ENCODE measurements around the gene MAST1.
"Not testable (repeated sequence)": the region's sequence is repeated elsewhere in the genome, so short reads cannot be mapped to it uniquely, and the experiment has no call there.

Gene MAST1

DNA sequence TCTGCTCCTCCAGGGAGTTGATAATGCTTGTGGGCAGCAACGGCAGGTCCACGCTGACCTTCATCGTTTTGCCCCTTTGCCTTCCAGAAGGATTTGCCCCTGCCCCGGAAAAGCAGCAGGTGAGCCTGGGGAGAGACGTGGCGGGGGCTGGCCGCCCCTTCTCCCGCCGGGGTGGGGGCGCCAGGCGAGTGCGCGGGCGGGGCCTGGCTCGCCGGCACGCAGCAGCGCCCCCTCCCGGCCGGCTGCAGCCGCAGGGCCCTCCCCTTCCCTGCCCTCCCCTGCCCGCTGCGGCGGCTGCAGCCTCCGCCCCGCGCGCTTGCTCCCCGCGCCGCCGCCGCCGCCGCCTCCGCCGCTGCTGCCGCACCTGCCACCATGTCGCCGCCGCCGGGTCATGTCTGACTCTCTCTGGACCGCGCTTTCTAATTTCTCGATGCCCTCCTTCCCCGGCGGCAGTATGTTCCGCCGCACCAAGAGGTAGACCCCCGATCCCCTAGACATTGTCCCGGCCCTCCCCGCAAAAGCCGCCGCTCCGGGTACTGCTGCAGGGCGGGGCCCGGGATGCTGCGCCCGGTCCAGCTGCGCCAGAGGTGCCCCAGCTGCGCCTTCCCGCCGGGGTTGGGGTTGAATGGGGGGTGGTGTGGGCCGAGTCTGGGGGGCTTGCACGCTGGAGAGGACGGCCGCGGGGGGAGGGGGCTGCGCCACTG lies at the start of gene MAST1:
Gene MAST1, plus strand, starts transcription at position 334 of the 704 bp plus-strand sequence. Its CDS starts 58 bp downstream, at position 392.
- DNase-seq (ENCODE audit: low read depth in 2 of 2, low spot score in 1 of 2) = no peak

DNA sequence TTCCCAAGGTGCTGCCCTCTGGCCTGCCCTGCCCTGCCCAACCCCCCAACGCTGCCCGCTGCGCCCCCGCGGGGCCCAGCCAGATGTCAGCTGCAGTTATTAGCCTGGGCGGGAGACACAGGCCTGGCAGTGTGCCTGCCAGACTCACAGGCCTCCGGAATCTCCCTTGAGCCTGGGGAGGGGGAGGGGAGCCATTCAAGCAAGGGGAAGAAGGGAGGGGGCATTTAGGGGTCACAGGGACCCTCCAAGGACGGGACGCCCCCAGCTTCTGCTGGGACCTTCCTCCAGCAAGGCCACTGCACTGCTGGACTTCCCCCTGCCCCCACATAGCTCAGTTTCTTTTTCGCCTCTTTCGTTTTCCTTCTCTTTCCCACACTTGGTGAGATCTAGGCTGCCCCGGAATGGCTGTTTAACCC lies 49.6 kb upstream of the MAST1 start:
- no peak for DNase-seq (ENCODE audit: low read depth in 2 of 2, low spot score in 1 of 2)

DNA sequence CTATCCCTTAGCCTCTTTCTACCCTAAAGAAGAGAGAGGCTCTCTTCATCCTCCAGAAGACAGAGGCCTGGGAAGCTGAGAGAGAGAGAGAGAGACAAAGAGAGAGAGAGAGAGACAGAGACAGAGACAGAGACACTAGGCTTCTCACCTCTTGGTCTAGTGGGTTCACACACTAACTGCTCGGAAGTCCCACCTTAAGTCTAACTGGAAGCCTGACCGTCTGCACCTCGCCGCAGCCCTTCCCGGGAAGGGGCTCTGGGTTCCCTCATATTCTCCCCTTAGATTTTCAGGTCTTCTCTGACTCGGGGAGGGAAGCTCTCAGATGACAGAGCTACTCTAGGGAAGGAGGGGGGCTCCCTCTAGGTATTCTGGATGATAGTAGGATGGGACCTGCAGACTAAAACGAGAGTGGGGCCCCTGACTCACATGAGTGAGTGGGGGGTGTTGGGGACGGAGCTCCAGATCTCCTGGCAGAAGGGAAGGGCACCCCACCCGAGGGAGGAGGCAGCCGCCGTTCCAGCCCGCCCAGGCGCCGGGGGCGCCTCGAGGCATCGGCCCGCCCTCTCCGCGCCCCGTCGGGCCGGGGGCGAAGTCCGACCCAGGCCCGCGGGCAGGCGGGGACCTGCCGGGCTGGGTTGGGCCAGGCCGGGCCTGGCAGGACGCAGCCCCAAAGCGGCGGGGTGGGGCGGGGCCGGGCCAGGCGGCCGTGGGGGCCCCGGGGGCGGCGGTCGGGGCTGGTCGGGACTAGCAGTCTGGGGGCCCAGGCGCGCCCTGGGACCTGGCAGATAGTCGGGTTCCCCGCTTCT lies 49.0 kb upstream of the MAST1 start:
- DNase-seq (ENCODE audit: low read depth in 2 of 2, low spot score in 1 of 2) = no peak

DNA sequence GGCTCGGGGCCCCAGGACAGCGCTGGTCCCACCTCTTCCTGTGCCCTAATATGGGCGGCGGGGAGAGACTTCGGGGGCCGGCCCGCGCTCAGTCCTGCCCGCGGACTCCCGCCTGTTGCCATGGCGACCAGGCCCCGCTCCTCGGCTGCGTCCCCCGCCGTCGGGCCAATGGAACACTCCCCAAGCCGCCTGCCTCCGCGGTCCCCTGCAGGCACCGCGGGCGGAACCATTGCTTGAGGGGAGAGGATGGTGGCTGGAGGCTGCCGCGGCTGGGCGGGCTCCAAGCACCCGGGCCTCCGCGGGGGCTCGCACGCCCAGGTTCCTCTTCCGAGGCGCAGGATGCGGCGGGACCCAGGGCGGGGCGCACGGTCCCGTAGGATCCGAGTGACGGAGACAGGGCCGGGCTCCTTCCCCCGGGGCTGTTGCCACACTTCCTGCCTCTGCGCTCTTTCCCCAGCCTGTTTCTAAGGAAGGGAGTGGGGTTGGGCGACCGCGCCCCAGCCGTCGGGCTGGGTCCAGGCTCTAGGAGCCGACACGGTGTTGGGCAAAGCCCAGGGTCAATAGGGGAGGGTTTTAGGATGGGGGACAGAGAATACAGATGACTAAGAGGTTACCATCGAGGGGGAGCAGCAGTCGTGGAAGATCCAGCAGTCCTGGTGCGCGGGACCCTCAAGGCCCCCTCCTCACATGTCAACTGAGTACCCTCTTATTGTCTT lies 48.3 kb upstream of the MAST1 start:
- peak; percentile 84 for DNase-seq (ENCODE audit: low read depth in 2 of 2, low spot score in 1 of 2)

DNA sequence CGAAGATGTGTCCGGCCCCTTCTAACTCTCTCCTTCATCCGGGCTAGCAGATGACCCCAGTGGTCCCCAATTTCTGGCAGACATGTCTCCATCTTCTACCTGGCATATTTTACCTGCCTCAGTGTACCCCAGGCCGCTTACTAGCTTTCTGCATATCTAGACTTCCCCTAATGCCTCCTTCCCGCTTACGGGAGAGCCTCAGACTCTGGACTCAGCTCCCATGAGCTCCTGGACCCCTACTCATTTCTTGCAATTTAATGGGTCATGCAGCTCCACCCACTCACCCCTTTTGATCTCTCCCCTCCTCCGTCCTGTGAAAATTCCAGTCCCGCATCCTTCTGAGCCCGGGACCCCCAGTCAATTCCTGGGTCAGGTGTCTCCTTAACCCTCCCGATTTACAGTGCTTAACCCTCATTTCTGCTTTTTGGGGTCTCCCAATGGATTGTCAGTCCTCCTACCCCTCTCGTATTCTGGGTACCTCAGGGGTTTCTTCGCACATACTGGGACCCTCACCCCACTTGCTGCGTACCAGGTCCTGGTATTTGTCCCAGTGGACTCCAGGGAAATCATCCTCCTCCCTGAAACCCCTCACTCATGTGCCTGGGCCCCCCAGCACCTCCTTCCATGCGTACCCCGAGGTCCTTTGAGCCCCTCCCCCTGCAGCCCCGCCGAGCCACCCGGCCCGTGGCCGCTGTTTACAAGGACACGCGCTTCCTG lies 47.5 kb upstream of the MAST1 start:
- DNase-seq (ENCODE audit: low read depth in 2 of 2, low spot score in 1 of 2) = no peak

DNA sequence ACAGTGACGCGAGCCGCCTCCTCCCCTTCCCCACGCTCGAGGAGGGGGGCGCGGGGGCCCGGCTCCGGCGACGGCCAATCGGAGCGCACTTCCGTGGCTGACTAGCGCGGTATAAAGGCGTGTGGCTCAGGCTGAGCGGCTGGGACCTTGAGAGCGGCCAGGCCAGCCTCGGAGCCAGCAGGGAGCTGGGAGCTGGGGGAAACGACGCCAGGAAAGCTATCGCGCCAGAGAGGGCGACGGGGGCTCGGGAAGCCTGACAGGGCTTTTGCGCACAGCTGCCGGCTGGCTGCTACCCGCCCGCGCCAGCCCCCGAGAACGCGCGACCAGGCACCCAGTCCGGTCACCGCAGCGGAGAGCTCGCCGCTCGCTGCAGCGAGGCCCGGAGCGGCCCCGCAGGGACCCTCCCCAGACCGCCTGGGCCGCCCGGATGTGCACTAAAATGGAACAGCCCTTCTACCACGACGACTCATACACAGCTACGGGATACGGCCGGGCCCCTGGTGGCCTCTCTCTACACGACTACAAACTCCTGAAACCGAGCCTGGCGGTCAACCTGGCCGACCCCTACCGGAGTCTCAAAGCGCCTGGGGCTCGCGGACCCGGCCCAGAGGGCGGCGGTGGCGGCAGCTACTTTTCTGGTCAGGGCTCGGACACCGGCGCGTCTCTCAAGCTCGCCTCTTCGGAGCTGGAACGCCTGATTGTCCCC lies 46.8 kb upstream of the MAST1 start, which contains the start of gene JUNB:
Gene JUNB, plus strand, starts transcription at position 142 of the 706 bp plus-strand sequence. Its CDS starts 286 bp downstream, at position 428.
- peak; percentile 95 to 96 for DNase-seq (ENCODE audit: low read depth in 2 of 2, low spot score in 1 of 2)

DNA sequence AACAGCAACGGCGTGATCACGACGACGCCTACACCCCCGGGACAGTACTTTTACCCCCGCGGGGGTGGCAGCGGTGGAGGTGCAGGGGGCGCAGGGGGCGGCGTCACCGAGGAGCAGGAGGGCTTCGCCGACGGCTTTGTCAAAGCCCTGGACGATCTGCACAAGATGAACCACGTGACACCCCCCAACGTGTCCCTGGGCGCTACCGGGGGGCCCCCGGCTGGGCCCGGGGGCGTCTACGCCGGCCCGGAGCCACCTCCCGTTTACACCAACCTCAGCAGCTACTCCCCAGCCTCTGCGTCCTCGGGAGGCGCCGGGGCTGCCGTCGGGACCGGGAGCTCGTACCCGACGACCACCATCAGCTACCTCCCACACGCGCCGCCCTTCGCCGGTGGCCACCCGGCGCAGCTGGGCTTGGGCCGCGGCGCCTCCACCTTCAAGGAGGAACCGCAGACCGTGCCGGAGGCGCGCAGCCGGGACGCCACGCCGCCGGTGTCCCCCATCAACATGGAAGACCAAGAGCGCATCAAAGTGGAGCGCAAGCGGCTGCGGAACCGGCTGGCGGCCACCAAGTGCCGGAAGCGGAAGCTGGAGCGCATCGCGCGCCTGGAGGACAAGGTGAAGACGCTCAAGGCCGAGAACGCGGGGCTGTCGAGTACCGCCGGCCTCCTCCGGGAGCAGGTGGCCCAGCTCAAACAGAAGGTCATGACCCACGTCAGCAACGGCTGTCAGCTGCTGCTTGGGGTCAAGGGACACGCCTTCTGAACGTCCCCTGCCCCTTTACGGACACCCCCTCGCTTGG lies 46.1 kb upstream of the MAST1 start:
- DNase-seq (ENCODE audit: low read depth in 2 of 2, low spot score in 1 of 2) = peak in 1 of 2 donors; percentile 53

DNA sequence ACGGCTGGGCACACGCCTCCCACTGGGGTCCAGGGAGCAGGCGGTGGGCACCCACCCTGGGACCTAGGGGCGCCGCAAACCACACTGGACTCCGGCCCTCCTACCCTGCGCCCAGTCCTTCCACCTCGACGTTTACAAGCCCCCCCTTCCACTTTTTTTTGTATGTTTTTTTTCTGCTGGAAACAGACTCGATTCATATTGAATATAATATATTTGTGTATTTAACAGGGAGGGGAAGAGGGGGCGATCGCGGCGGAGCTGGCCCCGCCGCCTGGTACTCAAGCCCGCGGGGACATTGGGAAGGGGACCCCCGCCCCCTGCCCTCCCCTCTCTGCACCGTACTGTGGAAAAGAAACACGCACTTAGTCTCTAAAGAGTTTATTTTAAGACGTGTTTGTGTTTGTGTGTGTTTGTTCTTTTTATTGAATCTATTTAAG lies 45.4 kb upstream of the MAST1 start:
- no peak for DNase-seq (ENCODE audit: low read depth in 2 of 2, low spot score in 1 of 2)

DNA sequence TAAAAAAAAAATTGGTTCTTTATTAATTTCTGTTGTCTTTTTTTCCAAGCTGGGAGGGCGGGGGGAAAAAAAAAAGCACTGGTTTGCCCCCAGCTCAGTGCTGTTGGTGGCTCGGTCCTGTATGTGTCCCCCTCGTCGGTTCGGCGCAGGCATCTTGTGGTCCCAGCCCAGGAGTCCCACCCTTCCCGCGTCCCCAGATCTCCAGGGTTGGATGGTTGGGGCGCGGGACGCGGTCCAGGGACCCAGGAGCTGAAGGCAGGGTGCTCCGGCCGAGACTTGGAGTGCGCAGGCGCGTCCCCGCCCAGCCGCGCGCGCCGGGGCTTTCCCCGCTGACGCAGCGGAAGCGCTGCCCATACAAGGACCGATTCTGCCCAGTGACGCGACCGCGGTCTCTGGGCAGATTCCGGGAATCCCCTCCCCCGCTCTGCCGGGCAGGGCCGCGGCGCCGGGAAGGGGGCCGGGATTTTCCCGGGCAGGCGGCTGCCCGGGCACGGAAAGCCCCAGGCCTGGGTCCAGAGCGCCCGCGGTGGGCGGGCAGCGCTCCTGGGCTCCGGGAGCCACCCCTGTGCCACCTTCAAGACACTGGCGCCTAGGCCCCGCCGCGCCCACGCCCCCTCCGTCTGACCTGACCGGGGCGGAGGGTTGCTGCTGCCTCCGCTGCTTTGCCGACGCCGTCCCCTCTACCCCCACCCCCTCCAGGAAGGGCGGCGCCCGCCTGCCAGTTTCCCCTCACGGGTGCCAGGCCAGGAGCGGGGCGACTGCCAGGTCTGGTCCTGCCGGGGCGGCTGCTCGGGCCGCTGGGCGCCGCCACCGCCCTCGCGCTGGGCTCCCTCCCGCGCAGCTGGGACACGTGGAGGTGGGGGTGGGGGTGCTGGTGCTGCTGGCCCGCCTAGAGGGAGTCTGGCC lies 44.8 kb upstream of the MAST1 start:
- peak; percentile 87 to 88 for DNase-seq (ENCODE audit: low read depth in 2 of 2, low spot score in 1 of 2)

DNA sequence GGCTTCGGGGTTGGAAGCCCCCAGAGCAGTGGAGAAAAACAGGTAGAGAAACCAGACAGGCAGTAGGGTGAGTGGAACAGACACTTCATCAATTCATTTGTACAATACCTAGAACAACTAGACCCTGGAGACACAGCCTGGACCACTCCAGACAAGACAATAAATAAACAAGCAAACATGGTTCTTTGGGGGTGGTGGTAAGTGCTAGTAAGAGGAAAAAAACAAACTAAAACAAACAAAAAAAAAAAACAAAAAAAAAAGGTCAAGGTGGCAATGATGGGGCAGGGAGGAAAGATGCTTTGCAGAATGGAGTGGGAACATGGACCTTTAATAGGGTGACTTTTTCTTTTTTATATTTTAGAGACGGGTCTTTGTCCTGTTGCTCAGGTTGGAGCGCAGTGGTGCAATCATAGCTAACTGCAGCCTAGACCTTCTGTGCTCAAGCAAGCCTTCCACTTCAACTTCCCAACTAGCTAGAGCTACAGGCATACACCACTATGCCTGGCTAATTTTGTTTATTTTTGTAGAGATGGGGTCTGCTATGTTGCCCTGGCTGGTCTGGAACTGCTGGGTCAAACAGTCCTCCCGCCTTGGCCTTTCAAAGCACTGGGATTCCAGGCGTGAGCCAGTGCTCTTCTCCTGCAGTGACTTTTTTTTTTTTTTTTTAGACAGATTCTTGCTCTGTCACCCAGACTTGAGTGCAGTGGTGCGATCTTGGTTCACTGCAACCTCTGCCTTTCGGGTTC lies 43.9 kb upstream of the MAST1 start:
- DNase-seq (ENCODE audit: low read depth in 2 of 2, low spot score in 1 of 2) = no peak

DNA sequence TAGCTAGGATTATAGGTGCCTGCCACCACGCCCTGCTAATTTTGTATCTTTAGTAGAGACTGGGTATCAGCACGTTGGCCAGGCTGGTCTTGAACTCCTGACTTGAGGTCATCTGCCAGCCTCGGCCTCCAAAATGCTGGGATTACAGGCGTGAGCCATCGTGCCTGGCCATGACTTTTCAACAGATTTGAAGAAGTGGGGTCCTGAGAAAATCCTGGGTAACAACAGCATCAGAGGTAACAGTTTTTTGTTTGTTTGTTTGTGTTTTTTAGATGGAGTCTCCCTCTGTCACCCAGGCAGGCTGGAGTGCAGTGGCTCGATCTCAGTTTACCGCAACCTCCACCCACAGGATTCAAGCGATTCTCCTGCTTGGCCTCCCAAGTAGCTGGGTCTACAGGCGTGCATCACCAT lies 43.3 kb upstream of the MAST1 start:
- no peak for DNase-seq (ENCODE audit: low read depth in 2 of 2, low spot score in 1 of 2)

DNA sequence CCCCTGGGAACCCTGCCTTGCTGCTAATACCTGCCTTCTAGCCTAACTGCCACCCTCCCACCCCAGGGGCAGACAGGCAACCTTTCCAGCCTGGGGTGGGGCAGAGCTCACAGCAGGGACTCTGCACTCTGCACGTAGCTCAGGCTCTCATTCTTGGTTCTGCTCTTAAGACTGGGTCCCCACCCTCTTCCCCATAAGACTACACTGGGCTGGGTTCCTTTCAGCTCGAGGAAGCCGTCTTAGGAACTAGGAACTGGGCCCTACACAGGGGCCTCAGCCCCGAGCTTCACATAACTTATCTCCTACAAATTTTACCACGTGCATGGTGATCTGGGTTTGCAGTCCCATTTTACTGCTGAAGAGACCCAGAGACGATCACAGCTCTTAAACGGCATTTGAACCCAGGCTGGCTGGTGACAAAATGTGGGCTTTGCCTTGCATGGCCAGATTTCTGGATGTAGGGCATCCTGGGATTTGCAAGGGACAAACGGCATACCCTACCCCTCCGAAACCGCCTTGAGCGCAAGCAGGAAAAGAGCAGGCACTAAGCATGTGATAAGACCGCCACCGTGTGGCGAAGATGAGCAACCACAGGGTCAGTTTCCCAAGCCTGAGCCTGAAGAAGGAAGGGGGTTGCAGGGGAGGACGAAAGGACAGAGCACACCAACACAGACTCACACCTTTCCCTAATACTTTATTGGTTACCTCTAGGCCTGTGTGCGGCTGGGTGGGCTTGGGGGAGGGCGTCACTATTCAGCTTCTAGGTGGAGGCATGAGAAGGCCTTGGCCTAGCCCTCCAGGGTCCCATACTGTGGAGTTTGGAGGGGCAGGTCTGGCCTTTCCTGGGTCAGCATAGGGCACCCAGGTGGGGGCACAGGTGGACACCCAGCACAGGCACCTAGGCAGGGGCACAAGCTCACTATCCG lies 41.9 kb upstream of the MAST1 start:
- no peak for DNase-seq (ENCODE audit: low read depth in 2 of 2, low spot score in 1 of 2)

DNA sequence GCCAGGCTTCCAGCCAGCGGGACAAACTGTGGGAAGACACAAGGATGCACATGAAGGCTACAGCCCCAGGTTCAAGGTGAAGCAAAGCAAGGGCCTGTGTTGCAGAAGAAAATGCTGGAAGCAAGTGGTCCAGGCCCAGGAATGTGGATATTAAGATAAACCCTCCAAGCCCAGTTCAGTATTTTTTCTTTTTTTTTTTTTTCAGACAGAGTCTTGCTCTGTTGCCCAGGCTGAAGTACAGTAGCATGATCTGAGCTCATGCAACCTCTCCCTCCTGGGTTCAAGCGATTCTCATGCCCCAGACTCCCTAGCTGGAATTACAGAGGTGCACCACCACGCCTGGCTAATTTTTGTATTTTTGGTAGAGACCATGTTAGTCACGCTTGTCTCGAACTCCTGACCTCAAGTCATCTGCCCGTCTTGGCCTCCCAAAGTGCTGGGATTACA lies 41.2 kb upstream of the MAST1 start:
- DNase-seq (ENCODE audit: low read depth in 2 of 2, low spot score in 1 of 2) = no peak

DNA sequence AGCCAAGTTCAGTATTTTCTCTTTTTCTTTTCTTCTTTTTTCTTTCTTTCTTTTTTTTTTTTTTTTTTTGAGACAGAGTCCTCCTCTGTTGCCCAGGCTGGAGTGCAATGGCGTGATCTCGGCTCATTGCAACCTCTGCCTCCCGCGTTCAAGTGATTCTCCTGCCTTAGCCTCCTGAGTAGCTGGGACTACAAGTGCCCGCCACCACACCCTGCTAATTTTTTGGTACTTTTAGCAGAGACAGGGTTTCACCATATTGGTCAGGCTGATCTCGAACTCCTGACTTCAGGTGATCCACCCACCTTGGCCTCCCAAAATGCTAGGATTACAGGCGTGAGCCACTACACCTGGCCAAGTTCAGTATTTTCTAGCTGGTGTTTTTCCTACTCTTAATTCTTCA lies 40.7 kb upstream of the MAST1 start:
- DNase-seq (ENCODE audit: low read depth in 2 of 2, low spot score in 1 of 2) = not testable (repeated sequence)

DNA sequence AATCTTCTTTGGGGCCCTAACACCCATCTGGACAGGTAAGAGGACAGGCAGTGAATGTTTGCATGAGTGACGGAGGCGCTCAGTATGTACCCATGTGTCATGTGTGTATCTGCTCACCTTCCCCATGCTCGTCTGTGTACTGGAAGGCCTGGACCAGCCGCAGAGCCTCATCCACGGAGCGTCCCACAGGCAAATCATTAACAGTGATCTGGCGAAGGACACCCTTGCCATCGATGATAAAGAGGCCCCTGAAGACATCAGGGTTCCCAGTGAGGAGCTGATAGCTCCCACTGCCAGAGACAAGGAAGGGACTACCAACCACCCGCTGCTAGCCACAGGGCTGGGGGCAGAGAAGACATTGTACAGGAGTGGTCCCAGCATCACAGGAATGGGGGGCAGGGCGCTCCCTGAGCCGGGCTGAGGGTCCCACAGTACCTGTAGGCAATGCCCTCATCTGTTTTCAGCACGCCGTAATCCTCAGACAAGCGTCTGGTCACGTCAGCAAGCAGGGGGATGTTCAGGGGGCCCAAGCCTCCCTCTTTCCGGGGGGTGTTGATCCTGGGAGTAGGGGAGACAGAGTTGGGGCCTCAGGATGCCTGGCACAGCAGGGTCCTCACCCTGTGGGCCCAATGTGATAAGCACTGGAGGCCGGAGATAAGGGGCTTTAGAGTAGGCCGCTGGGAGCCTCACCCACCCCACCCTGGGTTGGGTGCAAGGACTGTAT lies 38.4 kb upstream of the MAST1 start:
- no peak for DNase-seq (ENCODE audit: low read depth in 2 of 2, low spot score in 1 of 2)

DNA sequence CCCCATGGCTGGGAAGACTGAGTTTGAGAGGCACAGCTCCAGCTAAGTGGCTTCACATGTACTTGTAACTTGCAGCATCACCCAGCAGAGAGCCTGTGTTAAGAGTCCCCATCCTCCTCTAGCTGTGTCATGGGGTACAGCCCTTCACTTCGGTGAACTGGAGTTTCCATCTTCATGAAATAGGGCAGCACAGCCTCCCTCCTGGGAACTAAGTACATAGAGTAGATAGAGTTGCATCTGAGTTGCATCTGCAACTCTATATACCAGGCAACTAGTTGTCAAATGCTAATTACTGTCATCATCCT lies 37.9 kb upstream of the MAST1 start:
- no peak for DNase-seq (ENCODE audit: low read depth in 2 of 2, low spot score in 1 of 2)

Data from stimulated activated CD8-positive, alpha-beta memory T cell treated with anti-CD3 and anti-CD28 coated beads, Interleukin-4, amount 100 ng/mL, for 1 hour (primary cell).